Measurements from ENCODE around the gene TMEM150C.
A peak's percentile ranks its signal among the peaks of the same experiment; 100 is the strongest.
"Not testable (repeated sequence)": the region's sequence is repeated elsewhere in the genome, so short reads cannot be mapped to it uniquely, and the experiment has no call there.

TMEM150C gene

DNA sequence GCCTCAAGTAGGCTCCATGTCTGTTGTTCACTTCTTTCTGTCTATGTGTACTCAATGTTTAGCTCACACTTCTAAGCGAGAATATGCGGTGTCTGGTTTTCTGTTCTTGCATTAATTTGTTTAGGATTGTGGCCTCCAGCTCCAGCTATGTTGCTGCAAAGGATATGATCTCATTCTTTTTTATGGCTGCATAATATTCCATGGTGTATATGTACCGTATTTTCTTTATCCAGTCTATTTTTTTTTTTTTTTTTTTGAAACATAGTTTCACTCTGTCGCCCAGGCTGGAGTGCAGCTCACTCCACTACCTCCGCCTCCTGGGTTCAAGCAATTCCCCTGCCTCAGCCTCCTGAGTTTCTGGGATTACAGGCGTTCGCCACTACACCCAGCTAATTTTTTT, 5.7 kb upstream of the TMEM150C start:
- DNase-seq = no peak

DNA sequence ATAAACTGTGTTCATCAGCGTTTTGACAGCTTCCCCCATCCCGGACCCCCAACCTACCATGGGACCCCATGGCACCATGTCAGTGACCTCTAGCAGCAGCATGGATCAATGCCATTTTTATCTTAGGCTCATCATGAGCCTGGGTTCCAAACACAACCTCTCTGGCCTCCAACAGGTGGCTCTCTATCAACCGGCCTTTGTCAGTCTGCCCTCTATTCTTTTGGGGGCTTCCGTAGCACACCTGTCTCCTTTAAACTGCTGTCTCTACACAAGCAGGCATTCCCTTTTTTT, 721 bp upstream of the TMEM150C start:
- DNase-seq = no peak

DNA sequence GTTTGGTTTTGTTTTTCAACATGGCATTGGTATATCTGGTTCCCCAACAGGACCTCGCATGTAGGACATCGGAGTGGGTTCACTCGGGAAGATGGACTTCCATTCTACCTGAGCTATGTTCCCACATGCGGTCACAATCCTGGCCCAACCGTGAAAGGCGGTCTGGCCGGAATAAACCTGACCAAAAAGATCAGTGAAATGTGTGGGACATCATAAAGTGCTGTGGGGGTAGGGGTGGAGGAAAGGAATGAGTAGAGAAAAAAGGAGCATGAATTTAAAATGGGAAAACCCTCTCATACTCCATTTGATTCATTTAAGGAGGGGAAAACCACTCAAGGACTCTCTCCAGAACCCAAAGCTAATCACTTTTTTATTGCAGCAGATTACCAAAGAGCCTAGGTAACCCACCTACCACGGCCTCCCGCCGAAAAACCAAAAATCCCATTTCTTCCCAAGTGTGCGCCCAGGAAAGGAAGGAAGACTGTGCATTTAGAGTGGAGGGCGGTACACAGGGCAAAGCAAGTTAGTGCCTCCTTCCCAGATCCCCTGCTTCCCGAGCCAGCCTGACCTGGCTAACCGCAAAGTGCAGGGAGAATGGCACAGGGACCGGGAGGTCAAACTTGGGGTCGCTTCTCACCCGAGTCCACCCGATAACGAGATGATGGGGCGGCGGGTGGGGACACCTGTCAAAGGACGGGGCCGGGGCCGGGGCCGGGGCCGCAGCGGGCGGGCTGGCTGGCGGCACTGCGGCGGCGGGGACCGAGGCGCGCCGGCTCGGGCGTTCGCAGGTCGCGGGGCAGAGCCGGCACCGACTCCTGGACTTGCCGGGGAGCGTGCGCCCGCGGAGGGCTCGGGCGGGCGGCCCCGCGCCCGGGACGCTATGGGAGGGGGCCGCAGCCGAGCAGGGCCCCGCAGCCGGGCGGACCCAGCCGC, 669 bp downstream of the TMEM150C start:
- DNase-seq = peak; percentile 3

DNA sequence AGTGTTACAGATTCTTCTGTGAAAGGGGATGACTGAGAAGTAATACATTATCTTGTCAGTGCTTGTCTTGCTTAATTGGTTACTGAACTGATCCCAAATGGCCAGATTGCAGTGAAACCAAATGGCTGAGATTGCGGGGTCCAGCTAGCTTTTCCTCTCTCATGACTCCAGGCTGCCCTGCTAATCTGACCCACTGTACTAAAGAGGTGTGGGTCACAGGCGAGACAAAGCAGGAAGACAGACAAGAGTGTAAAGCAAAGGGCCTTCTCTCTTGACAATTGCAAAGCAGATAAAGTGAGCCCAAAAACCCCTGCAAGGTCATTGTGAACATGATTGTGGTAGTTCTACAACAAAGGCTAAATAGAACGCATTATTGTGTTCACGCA, 2.1 kb downstream of the TMEM150C start:
- no peak for DNase-seq

DNA sequence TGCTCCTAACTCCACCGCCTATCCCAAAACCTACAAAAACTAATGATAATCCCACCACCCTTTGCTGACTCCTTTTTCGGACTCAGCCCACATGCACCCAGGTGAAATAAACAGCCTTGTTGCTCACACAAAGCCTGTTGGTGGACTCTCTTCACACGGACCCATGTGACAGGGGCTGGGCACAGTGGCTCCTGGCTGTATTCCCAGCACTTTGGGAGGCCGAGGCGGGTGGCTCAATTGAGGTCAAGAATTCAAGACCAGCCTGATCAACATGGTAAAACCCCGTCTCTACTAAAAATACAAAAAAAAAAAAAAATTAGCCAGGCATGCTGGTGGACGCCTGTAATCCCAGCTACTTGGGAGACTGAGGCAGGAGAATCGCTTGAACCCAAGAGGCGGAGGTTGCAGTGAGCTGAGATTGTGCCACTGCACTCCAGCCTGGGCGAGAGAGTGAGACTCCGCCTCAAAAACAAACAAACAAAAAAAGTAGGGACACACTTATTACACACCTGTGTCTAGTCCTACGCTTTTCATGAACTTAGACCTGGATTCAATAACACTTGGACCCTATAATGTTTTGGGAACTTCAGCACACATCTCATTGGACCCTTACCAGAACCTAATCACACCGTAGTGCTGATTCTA, 2.6 kb downstream of the TMEM150C start:
- not testable (repeated sequence) for DNase-seq

DNA sequence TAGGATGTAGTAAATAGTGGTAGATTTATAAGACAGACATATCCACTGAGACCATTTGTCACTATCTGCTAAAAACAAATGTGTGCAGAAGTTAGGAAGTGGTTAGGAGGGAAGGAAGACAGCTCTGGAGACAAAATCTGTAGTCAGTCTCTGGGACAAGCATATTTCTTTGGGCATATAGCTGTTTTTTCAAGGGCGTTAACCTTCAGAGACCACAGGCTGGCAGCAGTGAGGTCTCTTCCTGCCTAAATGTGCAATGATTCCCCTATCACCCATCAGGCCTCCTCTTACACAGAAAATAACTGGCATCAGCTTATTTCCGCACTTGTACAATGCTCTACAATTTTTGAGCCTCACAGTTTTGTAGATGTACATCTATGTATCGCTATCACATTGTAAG, 6.5 kb downstream of the TMEM150C start:
- peak; percentile 6 for DNase-seq

DNA sequence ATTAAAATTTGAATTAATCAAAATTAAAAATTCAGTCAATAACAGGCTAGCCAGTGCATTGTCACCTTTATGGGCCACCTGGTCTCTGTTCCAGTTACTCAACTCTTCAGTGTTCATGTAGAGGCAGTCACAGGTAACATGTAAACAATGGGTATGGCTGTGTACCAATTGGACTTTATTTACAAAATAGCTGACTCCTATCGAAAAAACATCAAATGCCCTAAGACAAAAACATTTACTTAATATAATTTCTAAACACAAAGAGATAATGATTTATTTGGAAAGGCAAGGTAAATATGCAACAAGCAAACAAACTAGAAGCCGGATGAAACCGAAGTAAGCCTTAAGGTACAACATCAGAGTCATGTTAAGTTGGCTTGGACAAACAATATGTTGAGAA, 8.8 kb downstream of the TMEM150C start:
- DNase-seq = no peak

DNA sequence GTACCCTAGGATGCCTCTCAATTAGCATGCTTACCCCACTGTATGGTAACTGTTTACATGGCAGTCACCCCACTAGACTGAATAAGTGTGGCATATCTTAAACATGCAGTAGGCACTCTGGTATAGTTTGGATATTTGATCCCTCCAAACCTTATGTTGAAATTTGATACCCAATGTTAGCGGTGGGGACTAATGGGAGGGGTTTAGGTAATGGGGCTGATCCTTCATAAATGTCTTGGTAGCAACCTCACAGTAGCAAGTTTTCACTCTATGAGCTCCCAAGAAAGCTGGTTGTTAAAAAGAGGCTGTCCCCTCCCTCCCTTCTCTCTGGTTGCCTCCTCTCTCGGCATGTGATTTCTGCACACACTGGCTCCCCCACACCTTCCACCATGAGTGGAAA, 10.1 kb downstream of the TMEM150C start:
- DNase-seq = no peak

DNA sequence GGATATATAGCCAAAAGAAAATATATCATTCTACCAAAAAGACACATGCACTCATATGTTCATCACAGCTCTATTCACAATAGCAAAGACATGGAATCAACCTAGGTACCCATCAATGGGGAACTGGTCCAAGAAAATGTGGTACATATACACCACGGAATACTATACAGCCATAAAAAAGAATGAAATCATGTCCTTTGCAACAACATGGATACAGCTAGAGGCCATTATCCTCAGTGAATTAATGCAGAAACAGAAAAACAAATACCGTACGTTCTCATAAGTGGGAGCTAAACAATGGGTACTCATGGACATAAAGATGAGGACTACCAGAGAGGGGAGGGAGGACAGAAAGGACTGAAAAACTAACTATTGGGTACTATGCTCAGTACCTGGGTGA, 13.9 kb downstream of the TMEM150C start:
- DNase-seq = not testable (repeated sequence)

DNA sequence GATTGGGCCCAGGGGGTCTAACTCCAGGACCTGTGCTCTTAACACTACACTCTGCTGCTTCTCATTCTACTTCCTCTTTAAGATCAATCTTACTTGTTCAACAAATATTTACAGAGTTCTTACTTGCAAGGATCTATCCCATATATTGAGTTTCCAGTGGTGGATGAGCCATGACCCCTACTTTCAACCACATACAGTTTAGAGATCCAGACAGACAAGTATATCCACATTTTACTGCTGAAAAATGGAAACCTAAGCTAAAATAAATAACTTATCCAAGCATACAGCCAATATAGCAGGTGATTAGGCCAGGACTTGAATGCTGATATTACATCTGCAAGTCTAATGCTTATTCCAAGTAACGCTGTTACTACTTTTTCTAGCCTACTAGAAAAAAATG, 18.7 kb downstream of the TMEM150C start:
- no peak for DNase-seq

DNA sequence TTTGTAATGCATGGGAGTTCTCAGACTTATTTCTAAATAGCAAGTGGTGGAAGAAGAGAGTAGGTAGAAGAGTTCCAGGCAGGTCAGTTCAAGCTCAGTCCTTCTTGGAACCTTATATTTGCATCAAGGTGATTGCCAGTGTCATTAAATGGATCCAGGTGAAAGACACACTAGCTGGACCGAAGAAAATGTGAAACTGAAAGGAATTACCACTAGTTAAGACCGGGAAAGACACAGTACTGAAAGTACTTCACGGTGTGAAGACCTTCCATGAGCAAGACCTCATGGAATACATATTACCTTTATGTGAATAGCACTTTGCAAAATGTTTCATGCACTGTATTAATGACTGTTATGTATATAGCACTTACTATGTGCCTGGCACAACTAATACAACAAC, 19.1 kb downstream of the TMEM150C start:
- no peak for DNase-seq

DNA sequence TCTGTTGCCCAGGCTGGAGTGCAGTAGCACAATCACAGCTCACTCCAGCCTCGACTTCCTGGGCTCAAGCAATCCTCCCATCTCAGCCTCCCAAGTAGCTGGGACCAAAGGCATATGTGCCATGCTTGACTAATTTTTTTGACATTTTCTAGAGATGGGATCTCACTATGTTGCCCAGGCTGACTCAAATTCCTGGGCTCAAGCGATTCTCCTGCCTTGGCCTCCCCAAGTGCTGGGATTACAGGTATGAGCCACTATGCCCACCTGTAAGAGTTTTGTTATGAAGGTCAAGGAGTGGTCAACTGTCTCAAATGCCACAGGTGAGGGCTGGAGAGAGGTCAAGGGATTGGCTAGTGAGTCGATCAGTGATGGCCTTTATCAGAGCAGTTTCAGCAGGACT, 32.5 kb downstream of the TMEM150C start:
- no peak for DNase-seq

DNA sequence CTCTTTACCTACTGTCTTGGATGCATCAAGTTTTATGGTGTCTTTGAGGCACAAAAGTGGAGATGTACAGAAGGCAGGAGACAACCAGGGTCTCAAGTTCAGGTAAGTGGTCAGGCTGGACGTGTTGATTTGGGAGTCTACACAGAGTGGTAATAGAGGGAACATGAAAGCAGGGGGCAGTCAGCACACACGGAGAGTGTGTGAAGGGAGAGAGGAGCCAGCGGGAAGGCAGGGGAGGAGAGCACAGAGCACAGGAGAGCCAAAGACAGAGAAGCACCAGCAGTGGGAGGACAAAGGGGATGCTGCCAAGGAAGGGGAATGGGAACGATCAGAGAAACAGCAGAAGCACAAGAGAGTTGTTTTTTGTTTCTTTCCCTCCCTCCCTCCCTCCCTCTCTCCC, 32.9 kb downstream of the TMEM150C start:
- no peak for DNase-seq

DNA sequence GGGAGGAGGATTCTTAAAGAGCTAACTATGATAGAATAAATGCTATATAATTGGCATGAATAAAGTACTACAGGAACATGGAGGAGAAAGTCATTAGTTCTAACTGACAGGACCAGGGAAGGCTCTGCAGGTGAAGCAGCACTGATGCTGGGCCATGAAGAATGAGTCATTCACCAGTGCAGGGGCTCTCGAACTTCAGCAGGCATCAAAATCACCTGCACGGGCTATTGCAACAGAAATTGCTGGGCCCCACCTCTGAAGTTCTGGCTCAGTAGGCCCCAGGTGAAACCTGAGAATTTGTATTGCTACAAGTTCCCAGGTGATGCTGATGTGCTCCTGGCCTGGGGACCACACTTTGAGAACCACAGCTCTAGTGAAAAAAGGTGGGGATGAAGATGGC, 33.7 kb downstream of the TMEM150C start:
- no peak for DNase-seq

DNA sequence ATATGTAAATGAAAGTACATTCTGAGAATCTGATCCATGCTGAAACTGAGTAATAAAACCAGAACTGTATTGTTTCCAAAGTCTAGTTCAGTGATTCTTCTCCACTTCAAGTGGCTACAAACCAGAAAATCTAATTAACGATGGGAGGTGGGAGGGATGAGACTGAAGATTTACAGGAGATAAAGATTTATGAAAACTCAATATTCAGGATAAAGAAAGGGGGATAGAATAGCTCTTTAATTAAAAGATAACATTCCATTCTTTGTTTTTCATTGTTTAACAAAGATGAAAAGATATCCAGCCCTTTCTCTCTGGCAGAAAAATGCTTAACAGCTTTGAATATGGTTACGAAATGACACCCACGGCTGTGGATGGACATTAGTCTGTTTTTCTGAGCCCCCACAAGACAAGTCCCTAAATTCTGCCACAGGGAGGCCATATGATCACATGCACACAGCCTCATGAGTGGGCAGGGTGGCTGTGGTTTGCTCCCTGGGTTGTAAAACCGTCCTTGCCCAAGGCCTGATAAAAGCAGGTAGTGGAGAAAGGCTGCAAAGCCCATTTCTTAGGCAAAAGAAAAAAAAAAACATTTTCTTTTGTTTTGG, 36.4 kb downstream of the TMEM150C start:
- no peak for DNase-seq

DNA sequence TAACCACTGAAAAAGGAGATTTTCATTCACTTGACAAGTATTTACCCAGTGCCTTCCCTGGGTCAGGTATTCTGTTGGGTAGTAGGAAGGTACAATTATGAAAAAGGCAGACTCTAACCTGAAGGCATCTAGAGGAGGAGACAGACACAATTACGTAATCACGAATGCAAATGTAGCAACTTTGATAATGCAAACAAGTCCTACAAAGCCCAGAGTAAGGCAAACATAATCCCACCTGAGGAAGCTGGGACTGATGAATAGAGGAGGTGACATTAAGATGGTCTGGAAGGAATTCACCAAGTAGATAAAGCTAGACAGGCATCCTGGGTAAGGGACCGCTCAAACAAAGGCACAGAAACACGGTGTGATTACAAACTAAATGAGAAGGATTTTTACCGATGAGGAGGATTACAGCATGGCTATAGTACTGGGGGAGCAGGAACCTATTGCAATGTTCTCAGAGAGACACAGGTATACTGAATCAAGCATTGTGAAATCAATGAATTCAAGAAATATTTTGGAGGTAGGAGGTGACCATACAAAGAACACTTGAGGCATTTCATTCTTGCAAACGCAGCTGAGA, 37.1 kb downstream of the TMEM150C start:
- DNase-seq = no peak

DNA sequence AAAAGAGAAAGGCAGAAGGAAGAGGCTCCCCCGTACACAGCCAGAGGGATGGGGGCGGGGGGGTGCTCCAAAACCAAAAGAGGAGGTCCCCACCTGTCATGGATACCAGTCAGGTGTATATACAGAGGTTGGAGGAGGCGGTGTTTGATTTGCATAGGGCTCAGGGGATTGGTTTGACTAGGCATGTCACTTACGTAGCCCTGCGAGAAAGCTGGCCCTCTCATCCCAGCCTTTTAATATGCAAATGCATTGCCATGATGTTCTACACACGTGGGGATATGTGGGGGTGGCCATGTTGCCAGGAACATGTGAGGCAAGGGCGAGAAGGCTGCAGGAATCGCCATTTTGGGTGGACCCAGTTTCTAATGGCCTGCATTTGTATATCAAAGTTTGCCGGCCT, 38.6 kb downstream of the TMEM150C start:
- no peak for DNase-seq

DNA sequence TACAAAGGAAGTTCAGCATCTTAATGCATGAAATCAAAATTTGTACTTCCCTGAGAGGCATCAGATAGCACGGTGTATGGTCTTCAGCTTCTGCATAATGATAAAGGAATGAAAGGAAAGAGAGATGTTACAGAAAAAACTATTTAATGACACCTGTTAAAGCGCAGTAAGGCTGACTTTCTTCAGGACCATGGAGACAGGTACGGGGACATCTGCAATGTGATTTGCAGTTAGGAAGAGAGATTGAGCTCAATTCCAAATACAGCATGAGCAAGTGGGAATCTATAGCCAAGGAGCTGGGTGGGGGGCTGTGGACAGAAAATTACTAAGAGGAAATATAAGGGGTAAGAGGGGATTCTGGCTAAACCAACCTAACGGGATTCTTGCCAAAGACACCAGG, 39.3 kb downstream of the TMEM150C start:
- no peak for DNase-seq

DNA sequence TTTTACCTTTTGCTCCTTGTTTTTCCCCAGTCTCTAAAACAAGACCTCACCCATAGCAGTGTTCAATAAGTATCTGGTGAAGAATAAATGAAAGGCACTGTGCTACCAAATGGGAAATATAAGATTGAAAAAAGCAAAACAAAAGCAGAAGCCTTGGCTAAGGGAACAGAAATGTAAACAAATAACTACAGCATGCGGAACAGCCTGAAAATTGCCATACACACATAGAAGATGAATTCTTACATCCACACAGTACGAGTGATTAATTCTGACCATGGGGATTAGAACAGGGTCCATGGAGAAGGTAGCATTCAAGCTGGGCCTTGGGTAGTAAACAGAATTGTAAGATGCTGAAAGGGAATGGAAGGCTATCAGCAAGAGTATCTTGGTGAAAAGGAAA, 40.5 kb downstream of the TMEM150C start:
- no peak for DNase-seq

DNA sequence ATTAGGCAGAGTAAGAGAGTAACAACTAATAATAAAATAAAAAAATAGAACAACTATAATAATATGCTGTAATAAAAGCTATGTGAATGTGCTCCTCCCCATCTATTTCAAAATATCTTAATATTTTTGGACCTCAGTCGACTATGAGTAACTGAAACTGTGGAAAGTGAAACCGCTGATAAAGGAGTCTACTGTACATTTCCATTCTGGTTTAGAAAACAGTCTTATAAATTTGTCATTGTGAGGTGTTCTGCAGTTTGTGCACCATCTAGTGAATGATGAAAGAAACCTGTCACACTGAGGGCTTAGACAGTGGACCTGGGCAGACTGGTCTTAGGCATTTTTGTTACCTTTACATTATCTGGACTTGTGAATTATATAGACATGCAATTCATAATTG, 42.0 kb downstream of the TMEM150C start:
- DNase-seq = no peak

DNA sequence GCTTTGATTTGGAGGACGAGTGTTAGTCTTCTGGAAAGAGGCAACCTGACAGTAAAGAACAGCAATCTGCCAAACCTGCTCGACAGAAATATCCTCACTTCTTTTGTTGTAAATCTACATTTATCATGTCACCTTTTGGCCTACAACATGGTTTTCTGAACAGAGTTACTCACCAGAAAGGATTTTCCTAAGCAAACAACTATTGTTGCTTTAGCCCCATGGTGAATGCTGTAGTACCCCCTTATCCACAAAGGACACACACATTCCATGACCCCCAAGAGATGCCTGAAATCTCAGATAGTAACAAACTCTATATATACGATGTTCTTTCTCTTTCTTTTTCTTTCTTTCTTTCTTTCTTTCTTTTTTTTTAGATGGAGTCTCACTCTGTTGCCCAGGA, 42.7 kb downstream of the TMEM150C start:
- DNase-seq = peak; percentile 69

DNA sequence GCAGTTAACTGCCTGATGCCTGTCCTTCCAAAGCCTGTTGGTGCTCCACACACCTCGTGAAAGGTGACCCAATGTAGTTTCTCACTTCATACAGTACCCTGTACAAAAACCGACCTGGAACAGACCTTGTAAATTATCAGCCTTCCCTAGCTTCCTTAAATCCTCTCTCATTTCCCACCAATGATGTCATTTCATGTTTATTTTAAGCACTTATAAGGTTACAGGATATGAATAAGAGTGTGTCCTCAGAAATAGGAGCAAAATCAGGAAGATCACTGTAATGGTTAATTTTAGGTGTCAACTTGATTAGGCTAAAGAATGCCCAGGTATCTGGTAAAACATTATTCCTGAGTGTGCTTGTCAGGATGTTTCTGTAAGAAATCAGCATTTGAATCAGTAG, 44.7 kb downstream of the TMEM150C start:
- peak; percentile 61 for DNase-seq

DNA sequence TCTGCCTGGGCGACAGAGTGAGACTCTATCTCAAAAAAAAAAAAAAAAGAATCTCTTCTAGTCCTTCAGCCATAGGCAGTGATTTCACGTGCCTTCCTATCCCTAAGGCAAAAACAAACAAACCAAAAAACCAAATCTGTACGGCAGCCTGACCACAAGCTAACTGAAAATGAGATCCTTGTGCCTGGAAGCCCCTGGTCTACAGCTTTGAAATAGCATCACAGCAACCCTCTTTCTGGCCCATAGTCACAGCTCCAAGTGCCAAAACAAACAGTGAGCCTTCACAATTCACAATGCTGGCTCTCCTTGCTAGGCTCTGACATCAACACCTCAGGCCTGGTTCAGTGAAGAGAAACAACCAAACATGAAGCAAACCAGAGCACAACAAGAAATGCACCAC, 46.1 kb downstream of the TMEM150C start:
- DNase-seq = peak; percentile 85

DNA sequence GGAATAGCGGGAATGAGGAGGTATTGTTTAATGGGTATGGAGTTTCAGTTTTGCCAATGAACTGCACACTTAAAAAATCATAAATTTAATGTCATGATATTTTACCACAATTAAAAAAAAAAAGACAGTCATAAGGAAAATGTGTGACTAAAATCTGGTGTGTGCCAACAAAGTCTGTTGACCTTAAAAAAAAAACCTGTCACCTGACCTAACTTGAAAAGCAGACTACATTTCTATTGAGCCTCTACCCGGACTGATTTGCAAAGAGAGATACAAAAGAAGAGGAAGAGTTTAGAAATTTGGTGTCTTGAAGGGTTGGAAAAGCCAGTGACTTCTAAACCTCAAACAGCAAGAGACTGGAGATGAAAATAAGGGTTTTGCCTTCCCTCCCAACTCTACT, 48.4 kb downstream of the TMEM150C start:
- no peak for DNase-seq

All from fibroblast of skin of back (primary cell).